ENCODE results near the gene C1orf21.

Gene C1orf21

GRCh38 chr1:184489908-184490307 lies 103.1 kb downstream of the C1orf21 start:
- DNase-seq, result no peak

GRCh38 chr1:184492536-184492935 lies 105.7 kb downstream of the C1orf21 start:
- no peak for DNase-seq

GRCh38 chr1:184493987-184494388 lies 107.2 kb downstream of the C1orf21 start:
- DNase-seq, result no peak

GRCh38 chr1:184494929-184495328 lies 108.1 kb downstream of the C1orf21 start:
- DNase-seq, result no peak

GRCh38 chr1:184497959-184498723 lies 111.3 kb downstream of the C1orf21 start:
- no peak for DNase-seq

GRCh38 chr1:184499616-184500015 lies 112.8 kb downstream of the C1orf21 start:
- no peak for DNase-seq

- no peak for DNase-seq
These were observed 115.3 kb downstream of the C1orf21 start for GRCh38 chr1:184502161-184502560.

GRCh38 chr1:184503221-184503749 lies 116.5 kb downstream of the C1orf21 start:
- DNase-seq, result no peak

- DNase-seq, result no peak
These were observed 117.5 kb downstream of the C1orf21 start for GRCh38 chr1:184504040-184504954.

- DNase-seq, result no peak
These were observed 118.1 kb downstream of the C1orf21 start for GRCh38 chr1:184504955-184505338.

GRCh38 chr1:184506481-184506880 lies 119.7 kb downstream of the C1orf21 start:
- DNase-seq, result no peak

GRCh38 chr1:184507165-184507564 lies 120.3 kb downstream of the C1orf21 start:
- no peak for DNase-seq

- DNase-seq, result no peak
These were observed 120.9 kb downstream of the C1orf21 start for GRCh38 chr1:184507604-184508280.

- no peak for DNase-seq
These were observed 122.3 kb downstream of the C1orf21 start for GRCh38 chr1:184509105-184509504.

GRCh38 chr1:184510110-184510509 lies 123.3 kb downstream of the C1orf21 start:
- DNase-seq, result no peak

GRCh38 chr1:184512724-184513123 lies 125.9 kb downstream of the C1orf21 start:
- no peak for DNase-seq

- no peak for DNase-seq
These were observed 126.6 kb downstream of the C1orf21 start for GRCh38 chr1:184513421-184513820.

GRCh38 chr1:184513966-184514365 lies 127.1 kb downstream of the C1orf21 start:
- no peak for DNase-seq

GRCh38 chr1:184514447-184514846 lies 127.6 kb downstream of the C1orf21 start:
- DNase-seq, result no peak

- no peak for DNase-seq
These were observed 130.3 kb downstream of the C1orf21 start for GRCh38 chr1:184517130-184517529.

GRCh38 chr1:184518736-184519357 lies 132.0 kb downstream of the C1orf21 start:
- DNase-seq, result no peak

- DNase-seq, result no peak
These were observed 133.5 kb downstream of the C1orf21 start for GRCh38 chr1:184520336-184520735.

- no peak for DNase-seq
These were observed 137.4 kb downstream of the C1orf21 start for GRCh38 chr1:184524248-184524647.
